Progenitor cell of endocrine pancreas (in vitro differentiated cells): ENCODE results near the gene RAD1. TPM values are rescaled to one million over a fixed set of nuclear protein-coding genes. Genes with fewer than 3 reads are reported as not detected.

ENCODE experiments used
- DNase-seq: peaks from one replicate; pipeline ENCODE4 v3.0.0; 2021; ENCODE audit warnings: low spot score; ENCODE audit not compliant: unreplicated experiment
- H3K27ac Mint-ChIP-seq: 2 replicates; pipeline ENCODE4 v1.8.0; 2021; ENCODE audit warnings: mild to moderate bottlenecking, moderate library complexity, mixed read lengths
- H3K27me3 Mint-ChIP-seq: 2 replicates; pipeline ENCODE4 v1.8.0; 2021; ENCODE audit warnings: mixed read lengths
- H3K36me3 Mint-ChIP-seq: 2 replicates; pipeline ENCODE4 v1.8.0; 2022; ENCODE audit warnings: mixed read lengths; ENCODE audit not compliant: insufficient read depth
- H3K4me1 Mint-ChIP-seq: 2 replicates; pipeline ENCODE4 v1.8.0; 2021; ENCODE audit warnings: low read depth, mixed read lengths
- H3K4me3 Mint-ChIP-seq: 2 replicates; pipeline ENCODE4 v1.8.0; 2021; ENCODE audit warnings: low read depth, mild to moderate bottlenecking, moderate library complexity, mixed read lengths
- H3K9me3 Mint-ChIP-seq: 2 replicates; pipeline ENCODE4 v1.8.0; 2021; ENCODE audit warnings: low read depth, mixed read lengths
- total RNA-seq: library from RNA; stranded (reverse); gene quantifications from 2 replicates; pipeline ENCODE4 v1.2.1, GENCODE V29; 2021
- TF ChIP-seq, protein P1 (sequence below): fragments of 200-600 bp; sonication (generic); IDR thresholded peaks from one replicate; pipeline ENCODE4 v1.5.0; 2021; ENCODE audit warnings: antibody characterized with exemption, mild to moderate bottlenecking; ENCODE audit not compliant: unreplicated experiment

RAD1 gene
- total RNA-seq, 1 donor from 2014 or later, result 32.4 TPM

DNA sequence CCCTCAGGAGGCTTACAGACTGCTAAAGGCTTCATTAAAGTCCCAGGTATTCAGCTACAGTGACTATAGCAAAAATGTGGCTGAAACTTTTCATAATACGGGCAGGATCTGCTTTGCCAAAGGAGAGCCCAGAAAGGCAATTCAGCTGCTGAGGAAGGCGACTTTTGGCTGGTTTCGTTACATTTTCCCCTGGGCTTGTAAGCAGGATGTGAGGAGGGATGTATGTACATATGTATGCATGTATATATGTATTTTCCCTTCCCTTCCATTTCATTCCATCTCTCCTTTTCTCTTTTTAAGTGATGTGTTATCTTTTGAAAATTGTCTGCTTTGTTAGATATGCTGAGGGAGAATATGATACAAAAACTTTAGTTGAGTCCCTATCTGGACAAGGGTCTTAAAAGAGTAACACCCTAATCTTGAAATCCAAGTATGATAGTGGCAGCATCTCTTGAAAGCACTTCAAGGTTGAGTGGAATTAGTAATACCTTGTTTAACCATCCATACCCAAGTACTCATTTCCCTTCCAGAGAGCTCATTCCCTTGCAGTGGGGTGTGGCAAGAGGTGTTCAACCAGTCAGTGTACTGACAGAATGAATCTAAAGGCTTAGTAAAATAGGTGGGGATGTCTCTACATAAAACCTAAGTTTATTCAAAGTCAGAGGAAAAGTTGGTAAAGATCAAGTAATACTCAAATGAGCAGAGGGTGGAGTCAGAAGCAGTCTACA, 28.7 kb downstream of the RAD1 start:
- H3K4me3 Mint-ChIP-seq, result no peak overlapping the region
- no peaks in the 10 kb centered on the region for H3K36me3 Mint-ChIP-seq
- peaks cover 3% of the 10 kb centered on the region for H3K27me3 Mint-ChIP-seq
- H3K4me1 Mint-ChIP-seq, result peaks cover 2% of the 10 kb centered on the region
- no peak for DNase-seq
- no peaks in the 10 kb centered on the region for H3K9me3 Mint-ChIP-seq
- TF ChIP-seq, protein P1, sequence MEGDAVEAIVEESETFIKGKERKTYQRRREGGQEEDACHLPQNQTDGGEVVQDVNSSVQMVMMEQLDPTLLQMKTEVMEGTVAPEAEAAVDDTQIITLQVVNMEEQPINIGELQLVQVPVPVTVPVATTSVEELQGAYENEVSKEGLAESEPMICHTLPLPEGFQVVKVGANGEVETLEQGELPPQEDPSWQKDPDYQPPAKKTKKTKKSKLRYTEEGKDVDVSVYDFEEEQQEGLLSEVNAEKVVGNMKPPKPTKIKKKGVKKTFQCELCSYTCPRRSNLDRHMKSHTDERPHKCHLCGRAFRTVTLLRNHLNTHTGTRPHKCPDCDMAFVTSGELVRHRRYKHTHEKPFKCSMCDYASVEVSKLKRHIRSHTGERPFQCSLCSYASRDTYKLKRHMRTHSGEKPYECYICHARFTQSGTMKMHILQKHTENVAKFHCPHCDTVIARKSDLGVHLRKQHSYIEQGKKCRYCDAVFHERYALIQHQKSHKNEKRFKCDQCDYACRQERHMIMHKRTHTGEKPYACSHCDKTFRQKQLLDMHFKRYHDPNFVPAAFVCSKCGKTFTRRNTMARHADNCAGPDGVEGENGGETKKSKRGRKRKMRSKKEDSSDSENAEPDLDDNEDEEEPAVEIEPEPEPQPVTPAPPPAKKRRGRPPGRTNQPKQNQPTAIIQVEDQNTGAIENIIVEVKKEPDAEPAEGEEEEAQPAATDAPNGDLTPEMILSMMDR, result no peak
- H3K27ac Mint-ChIP-seq, result no peak overlapping the region

DNA sequence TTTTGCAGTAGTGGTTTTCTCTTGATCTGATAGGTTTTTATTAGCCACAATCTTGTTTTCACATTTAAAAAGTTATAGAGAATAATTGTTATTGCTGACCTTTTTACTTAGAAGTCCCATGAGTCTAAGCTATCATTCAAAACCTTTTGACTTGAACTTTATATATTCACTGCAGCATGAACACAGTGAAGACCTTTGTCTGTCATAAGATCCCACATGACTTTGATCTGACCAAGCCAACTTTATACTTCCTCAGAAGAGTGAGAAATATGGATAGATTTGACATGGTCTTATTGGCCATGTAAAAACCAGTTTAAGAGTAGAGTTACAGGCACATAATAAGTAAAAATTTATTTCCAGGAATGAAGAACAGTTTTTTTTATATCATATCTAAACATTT, 34.1 kb downstream of the RAD1 start:
- H3K9me3 Mint-ChIP-seq, result peaks cover 10% of the 10 kb centered on the region
- peaks cover 6% of the 10 kb centered on the region for H3K36me3 Mint-ChIP-seq
- TF ChIP-seq, protein P1, result no peak
- no peaks in the 10 kb centered on the region for H3K27me3 Mint-ChIP-seq
- DNase-seq, result no peak
- H3K27ac Mint-ChIP-seq, result no peak overlapping the region
- no peak overlapping the region for H3K4me3 Mint-ChIP-seq
- no peaks in the 10 kb centered on the region for H3K4me1 Mint-ChIP-seq

DNA sequence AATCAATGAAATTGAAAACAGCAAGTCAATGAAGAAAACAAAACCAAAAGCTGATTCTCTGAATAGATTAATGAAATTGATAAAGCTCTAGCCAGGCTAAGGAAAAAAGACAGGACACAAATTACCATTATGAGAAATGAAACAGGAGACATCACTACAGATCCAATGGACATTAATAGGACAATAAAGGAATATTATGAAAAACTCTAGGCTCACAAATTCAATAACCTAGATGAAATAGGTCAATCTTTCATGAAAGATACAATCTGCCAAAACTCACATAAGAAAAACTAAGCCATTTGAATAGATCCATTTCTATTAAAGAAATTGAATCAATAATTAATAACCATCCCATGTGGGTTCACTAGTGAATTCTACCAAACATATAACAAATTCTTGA, 39.0 kb downstream of the RAD1 start:
- H3K4me1 Mint-ChIP-seq, result no peaks in the 10 kb centered on the region
- peaks cover 19% of the 10 kb centered on the region for H3K9me3 Mint-ChIP-seq
- H3K27ac Mint-ChIP-seq, result no peak overlapping the region

DNA sequence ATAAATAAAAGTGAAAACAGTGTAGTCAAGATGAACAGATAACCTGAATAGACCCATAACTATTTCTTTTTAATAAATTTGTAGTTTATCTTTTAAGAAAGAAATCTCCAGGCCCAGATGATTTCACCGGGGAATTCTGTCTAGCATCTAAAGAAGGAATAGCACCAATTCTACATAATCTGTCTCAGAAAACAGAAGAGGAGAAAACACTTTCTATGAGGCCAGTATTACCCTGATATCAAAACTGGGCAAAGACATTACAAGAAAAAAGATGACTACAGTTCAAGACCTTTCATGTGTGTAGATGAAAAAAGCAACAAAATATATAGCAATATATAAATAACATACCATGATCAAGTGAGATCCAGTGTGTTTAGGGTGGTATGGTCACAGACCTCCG, 44.9 kb downstream of the RAD1 start:
- no peak overlapping the region for H3K27ac Mint-ChIP-seq

More for the DNA sequence above, 39.0 kb downstream of the RAD1 start:
- Mint-ChIP-seq H3K4me3 (no peak overlapping the region), H3K27me3 (no peaks in the 10 kb centered on the region), H3K36me3 (peaks cover 11% of the 10 kb centered on the region)
- TF ChIP-seq, protein P1, result no peak
- DNase-seq, result no peak

DNA sequence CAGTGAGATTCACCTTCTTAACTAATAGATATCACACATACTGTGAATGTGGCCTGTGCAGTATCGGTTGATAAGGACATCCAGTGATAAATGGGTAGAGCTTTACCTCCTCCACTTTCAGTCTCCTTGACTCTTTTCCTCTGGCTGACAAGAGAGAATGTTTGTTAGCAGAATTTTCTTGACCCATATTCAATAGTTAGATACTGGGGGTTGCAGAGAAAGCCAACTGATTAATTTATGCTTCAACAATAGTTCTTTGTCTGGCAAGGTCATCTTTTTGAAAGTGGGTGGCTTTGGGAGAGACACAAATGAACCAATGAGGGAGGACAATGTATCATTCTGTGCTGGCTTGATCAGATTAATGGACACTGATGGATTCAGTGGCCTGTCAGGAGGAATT, 46.0 kb downstream of the RAD1 start:
- Mint-ChIP-seq H3K27me3 (no peaks in the 10 kb centered on the region), H3K4me3 (no peak overlapping the region), H3K27ac (peak overlapping the region; percentile 81), H3K4me1 (peaks cover 29% of the 10 kb centered on the region), H3K36me3 (peaks cover 7% of the 10 kb centered on the region), H3K9me3 (peaks cover 7% of the 10 kb centered on the region)
- TF ChIP-seq, protein P1, result no peak
- no peak for DNase-seq

More for the DNA sequence above, 44.9 kb downstream of the RAD1 start:
- H3K36me3 Mint-ChIP-seq, result peaks cover 7% of the 10 kb centered on the region
- peaks cover 8% of the 10 kb centered on the region for H3K9me3 Mint-ChIP-seq
- TF ChIP-seq, protein P1, result no peak
- no peaks in the 10 kb centered on the region for H3K27me3 Mint-ChIP-seq
- H3K4me1 Mint-ChIP-seq, result peaks cover 20% of the 10 kb centered on the region
- no peak overlapping the region for H3K4me3 Mint-ChIP-seq
- DNase-seq, result no peak
